Measurements from ENCODE around the gene LRP1B.

LRP1B gene

DNA sequence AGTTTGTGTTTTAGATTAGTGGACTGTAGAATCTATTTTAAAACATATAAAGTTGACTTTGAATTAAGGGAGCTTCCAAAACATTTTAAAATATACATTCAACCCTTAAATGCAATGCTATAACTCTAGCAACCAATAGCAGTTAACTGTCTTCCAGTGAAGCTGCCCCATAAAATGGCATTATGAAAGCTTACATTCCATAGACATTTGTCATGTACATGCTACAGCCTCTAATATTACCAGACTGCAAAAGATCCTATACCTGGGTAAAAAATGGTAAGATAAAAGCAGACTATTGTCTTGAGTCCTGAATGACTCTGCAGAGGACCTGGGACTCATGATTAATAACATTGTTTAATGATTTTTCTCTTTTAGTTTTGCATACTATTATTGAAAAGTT, 489.4 kb downstream of the LRP1B start:
- DNase-seq: no peak

GRCh38 chr2:141639809-141640208, 491.0 kb downstream of the LRP1B start:
- no peak for DNase-seq

- no peak for DNase-seq
Measured at GRCh38 chr2:141633132-141633531, 497.7 kb downstream of the LRP1B start.

DNA sequence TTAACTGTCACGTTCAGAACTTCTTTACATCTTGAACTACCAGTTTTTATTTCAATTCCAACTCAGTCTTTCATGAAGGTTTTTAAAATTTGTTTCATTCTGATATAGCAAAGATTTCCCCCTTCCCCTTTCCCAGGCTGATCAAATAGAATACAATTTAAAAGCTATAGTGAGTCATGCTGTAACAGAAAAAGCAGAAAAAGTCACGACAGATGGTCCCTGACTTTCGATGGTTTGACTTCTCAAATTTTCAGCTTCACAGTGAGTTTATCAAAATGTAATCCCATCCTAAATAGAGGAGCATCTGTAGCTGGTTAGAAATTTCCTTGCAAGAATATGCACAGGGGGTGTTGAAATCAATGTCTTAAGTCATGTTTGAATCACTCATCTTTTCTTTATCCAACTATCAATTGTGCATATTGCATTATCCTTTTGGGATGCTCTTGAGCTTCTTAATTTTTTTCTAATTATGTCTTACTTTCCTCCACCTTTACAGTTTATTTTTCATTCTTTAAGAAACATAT, 500.3 kb downstream of the LRP1B start:
- DNase-seq: no peak

DNA sequence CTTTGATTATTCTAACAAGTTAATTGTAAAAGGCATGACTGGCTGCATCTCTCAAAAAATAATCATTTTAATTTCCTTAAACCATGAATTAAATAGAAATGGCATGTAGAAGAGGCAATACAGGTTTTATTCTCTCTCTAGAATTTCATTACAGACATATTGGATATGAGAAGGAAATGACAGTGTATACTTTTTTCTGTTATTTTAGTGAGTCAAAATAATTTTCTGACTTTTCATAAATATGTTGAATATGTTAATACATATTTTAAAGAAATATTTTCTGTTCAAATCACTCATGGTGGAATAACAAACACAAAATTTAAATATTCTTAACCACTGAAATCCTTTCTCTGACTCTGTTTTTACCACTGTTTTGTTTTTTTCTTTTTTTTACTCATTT, 510.4 kb downstream of the LRP1B start:
- no peak for DNase-seq

DNA sequence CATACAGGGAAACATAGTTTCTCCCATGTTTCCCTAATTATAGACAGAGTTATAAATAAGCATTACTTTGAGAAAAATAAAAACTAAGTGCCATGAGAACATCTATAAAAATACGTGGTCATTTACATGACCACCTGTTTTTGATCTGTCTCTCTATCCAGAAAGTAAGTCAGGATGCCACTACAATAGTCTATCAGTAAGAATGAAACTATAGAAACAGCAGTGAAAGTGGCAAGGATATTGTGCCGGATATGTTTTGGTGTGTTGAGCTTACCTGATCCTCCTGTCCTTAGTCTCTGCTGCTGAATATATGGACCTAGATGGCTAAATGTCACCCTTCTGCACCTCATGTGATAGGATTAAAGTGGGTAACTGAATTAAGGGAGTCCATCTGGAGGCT, 512.4 kb downstream of the LRP1B start:
- DNase-seq: no peak

DNA sequence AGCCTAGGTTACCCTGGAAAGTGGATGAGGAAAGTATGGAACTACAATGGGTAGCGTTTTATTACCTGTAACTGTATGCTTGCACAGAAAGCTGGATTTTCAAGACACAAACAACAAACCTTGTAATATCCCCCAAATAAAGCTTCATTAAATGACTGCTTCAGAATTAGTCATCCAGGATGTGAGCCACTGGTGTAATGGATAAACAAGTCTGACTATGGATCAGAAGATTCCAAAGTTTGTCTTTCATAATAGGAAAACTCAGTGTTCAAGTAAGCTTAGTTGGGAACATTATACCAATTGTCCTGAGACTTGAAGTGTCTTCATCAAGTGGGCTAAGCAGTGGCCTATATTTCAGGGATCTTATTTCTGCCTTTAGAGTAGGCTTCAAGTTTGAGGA, 518.8 kb downstream of the LRP1B start:
- DNase-seq: no peak

DNA sequence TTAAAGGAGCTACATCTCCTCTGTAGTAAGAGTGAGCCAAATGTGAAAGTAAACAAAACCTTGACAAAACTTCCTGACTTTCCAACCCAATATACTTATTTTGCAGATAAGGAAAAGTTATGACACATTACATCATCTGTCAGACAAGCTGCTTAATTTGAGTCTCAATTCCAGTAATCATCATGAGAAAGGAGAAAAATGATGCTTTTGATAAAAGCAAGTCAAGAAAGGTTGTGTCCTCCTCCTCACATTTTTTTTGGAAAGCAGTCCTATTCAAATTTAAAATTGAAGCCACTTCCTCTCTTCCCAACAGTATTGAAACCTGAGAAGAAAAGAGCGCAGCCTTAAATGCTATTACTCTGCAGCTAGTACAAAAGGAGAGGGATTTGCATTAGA, 519.6 kb downstream of the LRP1B start:
- DNase-seq: no peak

GRCh38 chr2:141610564-141611175, 520.1 kb downstream of the LRP1B start:
- DNase-seq: no peak

DNA sequence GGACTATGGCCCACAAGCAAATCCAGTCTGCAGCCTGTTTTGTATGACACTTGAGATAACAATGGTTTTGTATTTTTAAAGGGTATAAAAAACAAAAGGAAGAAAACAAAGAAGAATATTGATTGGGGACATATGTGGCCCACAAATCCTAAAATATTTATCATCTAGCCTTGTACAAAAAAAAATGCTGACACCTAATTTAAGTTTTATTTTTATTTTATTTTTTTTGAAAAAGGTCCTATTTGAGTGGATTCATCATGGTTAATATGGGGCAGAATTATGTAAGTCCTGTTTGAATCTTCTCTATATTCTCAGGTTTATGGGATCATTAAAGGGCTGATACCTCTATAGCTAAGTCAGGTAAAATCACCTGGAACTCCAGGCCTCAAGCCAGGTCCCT, 525.7 kb downstream of the LRP1B start:
- DNase-seq: no peak

DNA sequence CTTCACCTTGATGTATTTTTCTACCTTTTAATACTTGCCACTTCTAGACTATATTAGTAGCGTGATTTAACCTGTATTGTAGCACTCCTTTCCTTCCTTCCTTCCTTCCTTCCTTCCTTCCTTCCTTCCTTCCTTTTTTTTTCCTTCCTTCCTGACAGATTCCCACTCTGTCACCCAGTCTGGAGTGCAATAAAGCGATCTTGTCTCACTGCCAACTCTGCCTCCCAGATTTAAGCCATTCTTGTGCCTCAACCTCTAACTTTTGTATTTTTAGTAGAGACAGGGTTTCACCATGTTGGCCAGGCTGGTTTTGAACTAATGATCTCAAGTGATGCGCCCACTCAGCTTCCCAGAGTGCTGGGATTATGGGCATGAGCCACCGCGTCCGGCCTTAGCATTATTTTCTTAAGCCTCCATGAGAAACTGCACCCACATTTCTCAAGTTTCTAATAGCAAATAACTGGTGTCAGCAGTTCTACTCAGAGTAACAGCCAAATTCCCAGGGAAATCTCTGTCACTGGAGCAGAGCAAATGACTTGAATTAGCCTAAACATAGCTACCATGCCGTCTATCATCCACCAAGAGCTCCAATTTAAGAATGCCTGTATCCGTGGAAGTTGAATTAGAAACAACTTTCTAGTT, 529.2 kb downstream of the LRP1B start:
- no peak for DNase-seq

DNA sequence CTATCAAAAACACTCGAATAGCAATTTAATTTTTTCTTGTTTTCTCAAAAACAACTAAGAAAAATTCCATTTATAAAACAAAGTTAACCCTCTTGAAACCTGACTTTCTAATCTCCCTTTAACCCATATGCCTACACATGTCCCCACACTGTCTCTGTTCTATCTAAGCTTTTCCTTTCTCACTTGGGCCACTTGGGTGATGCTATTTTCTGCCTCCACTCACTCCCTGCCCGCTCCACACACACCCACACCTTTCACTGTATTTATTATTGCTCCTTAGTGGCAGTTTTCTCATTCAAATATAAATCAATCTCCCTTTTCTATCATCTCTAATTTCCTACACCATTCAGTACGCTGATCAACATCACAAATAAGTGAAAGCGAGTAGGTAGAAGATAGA, 531.1 kb downstream of the LRP1B start:
- DNase-seq: no peak

- no peak for DNase-seq
Measured at GRCh38 chr2:141598982-141599381, 531.8 kb downstream of the LRP1B start.

DNA sequence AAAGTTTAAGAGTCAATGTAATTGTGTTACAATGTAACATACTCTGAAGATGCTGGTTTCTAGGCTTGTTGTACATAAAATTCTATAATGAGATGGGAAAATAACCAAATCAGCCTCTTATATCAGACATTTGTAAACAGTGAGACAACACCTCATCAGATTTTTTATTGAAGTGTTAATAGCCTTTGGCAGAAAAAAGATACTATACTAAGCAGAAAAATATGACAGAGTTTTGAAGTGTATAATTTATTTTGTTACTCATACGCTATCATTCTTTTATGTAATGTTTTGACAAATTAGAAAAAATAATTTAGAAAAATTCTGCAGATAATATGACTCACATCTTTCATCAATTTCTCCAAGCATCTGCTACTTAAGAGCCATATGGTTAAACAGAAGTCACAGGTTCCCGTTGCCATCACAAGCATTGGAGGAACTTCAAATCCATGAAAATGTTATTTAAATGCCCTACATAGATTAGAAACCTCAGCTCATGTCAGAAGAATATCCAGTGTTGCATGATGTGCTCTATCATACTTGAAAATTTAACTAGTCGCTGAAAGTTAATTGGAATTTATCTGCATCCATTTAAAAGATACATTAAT, 535.4 kb downstream of the LRP1B start:
- no peak for DNase-seq

DNA sequence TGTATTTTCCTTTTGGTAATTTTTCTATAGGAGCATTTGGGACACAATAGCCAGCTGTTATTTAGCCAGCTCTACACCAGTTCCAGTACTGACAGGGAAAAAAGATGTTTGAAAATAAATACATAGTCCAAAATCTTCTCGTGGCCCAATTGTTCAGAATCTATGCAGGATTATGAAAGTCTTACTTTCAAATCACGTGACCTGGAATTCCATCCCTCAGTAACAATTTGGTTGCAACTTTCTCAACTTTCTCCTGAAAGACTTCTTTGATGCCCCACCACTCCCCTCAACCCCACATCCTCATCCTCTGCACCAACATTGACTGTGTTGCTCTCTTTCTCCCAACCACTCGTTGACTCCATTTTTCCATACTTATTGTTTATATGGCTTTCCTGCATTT, 539.0 kb downstream of the LRP1B start:
- no peak for DNase-seq

- no peak for DNase-seq
Measured at GRCh38 chr2:141590620-141591019, 540.2 kb downstream of the LRP1B start.

- no peak for DNase-seq
Measured at GRCh38 chr2:141589314-141589713, 541.5 kb downstream of the LRP1B start.

DNA sequence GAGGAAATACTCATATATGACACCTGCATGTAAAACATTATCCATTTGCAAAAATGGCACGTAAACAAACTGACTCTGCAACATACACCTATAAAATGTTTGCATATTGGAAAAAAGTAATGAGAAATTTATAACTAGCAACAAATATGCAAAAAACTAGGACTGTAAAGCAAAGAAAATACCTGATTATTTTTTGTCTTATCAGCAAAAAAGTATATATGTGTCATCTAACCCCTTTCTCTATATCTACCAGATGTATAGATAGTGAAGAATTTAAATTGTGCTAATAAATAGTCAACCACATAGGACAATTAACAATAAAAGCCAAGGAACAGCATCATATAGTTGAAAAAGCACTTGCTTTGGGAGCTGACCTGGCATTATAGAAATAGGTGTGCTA, 543.8 kb downstream of the LRP1B start:
- DNase-seq: no peak

GRCh38 chr2:141582213-141582612, 548.6 kb downstream of the LRP1B start:
- no peak for DNase-seq

GRCh38 chr2:141579071-141579470, 551.7 kb downstream of the LRP1B start:
- no peak for DNase-seq

- no peak for DNase-seq
Measured at GRCh38 chr2:141570474-141571131, 560.2 kb downstream of the LRP1B start.

- no peak for DNase-seq
Measured at GRCh38 chr2:141569941-141570340, 560.9 kb downstream of the LRP1B start.

DNA sequence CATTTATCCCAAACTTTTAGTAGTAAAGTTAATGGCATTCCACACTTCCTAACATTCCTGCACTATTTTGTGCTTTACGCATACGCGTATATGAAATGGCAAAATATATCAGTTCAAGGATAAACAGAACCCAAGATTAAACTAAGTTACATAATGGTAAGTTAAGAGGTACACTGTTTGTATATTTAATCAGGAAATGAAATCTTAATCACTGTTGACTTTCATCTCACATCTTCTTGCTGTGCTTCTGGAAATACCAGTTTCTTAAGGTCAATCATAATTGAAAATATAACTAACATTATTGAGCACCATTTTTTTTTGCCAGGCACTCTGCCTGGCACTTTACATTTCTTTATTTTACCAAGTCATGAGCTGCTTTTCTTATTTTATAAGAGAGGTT, 565.2 kb downstream of the LRP1B start:
- DNase-seq: no peak

DNA sequence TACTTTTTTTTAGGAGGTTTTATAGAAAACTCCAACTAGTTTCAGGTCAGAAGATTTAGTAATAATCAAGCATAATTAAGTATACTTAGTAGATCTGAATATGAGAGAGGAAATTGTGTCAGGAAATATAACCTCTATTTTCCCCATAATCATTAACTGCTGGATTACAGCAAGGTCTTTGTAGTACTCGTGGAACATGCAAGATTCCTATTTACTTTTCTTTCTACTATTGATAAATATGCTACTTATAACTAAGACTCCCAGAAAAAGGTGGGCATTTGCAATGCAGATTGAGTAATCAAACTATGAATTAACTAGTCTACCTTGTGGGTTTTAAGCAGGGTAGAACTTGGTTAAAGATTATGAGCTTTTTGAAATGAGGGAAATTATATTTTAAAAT, 570.1 kb downstream of the LRP1B start:
- no peak for DNase-seq
